ENCODE data around the gene TYK2.
"Not testable (repeated sequence)": the region's sequence is repeated elsewhere in the genome, so short reads cannot be mapped to it uniquely, and the experiment has no call there.

Gene TYK2

GRCh38 chr19:10339380-10339960 is 40.9 kb downstream of the TYK2 start, which contains the start of gene ICAM3:
ICAM3 (minus strand) TSS chr19:10339624; CDS start chr19:10339614, 10 bp downstream.
- H3K4me3 ChIP-seq (ENCODE audit: low read length) = no peak within 1 kb of the TSS
- no peak for DNase-seq (ENCODE audit: low read depth)
- TF ChIP-seq, protein P1, sequence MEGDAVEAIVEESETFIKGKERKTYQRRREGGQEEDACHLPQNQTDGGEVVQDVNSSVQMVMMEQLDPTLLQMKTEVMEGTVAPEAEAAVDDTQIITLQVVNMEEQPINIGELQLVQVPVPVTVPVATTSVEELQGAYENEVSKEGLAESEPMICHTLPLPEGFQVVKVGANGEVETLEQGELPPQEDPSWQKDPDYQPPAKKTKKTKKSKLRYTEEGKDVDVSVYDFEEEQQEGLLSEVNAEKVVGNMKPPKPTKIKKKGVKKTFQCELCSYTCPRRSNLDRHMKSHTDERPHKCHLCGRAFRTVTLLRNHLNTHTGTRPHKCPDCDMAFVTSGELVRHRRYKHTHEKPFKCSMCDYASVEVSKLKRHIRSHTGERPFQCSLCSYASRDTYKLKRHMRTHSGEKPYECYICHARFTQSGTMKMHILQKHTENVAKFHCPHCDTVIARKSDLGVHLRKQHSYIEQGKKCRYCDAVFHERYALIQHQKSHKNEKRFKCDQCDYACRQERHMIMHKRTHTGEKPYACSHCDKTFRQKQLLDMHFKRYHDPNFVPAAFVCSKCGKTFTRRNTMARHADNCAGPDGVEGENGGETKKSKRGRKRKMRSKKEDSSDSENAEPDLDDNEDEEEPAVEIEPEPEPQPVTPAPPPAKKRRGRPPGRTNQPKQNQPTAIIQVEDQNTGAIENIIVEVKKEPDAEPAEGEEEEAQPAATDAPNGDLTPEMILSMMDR (conservative IDR thresholded peaks at IDR 0.05; ENCODE audit: low read length) = no peak

DNA sequence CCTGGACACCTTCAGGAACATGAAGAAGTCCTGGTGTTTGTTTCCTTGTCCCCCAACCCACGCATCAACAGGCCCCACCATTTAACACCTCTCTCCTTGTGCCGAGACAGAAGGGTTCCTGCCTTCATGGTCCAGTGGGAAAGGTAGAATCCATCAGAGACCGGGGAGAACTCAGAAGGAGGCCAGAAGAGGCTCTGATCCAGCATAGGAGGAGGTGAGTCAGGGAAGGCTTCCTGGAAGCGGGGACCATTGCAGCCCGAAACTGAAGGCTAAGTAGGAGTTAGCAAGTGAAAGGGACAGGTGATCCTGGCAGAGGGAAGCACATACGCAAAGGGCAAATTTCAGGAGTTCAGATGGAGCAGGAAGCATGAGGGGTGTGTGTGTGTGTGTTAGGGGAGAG is 41.4 kb downstream of the TYK2 start:
- DNase-seq (ENCODE audit: low read depth) = no peak
- TF ChIP-seq, protein P1 (conservative IDR thresholded peaks at IDR 0.05; ENCODE audit: low read length) = no peak
- no peak overlapping the region for H3K4me3 ChIP-seq (ENCODE audit: low read length)

DNA sequence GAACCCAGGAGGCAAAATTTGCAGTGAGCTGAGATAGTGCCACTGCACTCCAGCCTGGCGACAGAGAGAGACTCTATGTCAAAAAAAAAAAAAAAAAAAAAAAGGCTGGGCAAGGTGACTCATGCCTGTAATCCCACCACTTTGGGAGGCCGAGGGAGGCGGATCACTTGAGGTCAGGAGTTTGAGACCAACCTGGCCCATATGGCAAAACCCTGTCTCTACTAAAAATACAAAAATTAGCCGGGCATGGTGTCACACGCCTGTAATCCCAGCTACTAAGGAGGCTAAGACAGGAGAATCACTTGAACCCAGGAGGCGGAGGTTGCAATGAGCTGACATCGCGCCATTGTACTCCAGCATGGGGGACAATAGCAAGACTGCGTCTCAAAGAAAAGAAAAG is 43.6 kb downstream of the TYK2 start:
- H3K4me3 ChIP-seq (ENCODE audit: low read length); DNase-seq (ENCODE audit: low read depth): not testable (repeated sequence)

DNA sequence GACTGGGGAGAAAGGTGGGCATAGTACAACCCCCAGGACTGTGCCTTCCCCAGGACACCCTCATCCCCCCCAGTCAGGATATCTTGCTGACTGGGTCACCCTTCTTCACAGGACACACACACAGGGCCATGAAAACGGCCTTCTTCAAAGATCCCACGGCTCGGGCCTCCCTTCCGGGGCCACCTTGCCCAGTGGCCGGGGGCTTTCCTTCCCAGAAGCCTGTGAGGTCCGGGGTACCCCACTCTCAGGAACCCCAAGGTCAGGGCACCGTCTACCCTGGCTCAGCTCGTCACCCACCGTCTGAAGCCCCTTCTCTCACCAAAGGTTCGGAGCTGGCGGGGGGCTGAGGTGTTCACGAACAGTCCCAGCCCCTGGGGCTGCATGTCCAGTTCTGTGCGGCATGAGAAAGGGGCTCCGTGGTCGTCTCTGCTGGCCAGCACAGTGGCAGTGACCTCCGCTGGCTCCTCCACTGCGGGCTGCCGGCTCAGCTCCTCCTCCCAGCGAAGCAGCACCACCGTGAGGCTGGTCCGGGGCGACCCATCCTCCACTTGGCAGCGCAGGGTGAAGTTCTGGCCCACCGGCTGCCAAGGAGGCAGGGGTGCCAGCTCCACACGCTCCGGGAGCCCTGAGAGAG is 44.9 kb downstream of the TYK2 start:
- H3K4me3 ChIP-seq (ENCODE audit: low read length) = peak overlapping the region; percentile 86
- TF ChIP-seq, protein P1 (conservative IDR thresholded peaks at IDR 0.05; ENCODE audit: low read length) = no peak

GRCh38 chr19:10334588-10335351 is 45.6 kb downstream of the TYK2 start:
- TF ChIP-seq, protein P1 (conservative IDR thresholded peaks at IDR 0.05; ENCODE audit: low read length) = 0 out of 2 replicates have a peak, but pooled peaks have one; percentile 14
- peak; percentile 93 for DNase-seq (ENCODE audit: low read depth)
- peak overlapping the region; percentile 86 for H3K4me3 ChIP-seq (ENCODE audit: low read length)

More for the DNA sequence above, 44.9 kb downstream of the TYK2 start:
- DNase-seq (ENCODE audit: low read depth) = no peak

- no peak for DNase-seq (ENCODE audit: low read depth)
- H3K4me3 ChIP-seq (ENCODE audit: low read length) = peak overlapping the region; percentile 86
- TF ChIP-seq, protein P1 (conservative IDR thresholded peaks at IDR 0.05; ENCODE audit: low read length) = no peak
Measured at GRCh38 chr19:10333758-10334587, 46.4 kb downstream of the TYK2 start.
